Ovary (tissue), 9 donors: ENCODE results near the gene CHGA. TPM values are rescaled to one million over a fixed set of nuclear protein-coding genes. Genes with fewer than 3 reads are reported as not detected.

Experiments used
- DNase-seq, 5 donors: peaks; one replicate each; pipeline ENCODE4 v3.0.0-alpha.2; 2019 to 2020
- H3K27ac ChIP-seq, 2 donors: fragments of 200-600 bp; one replicate each; pipeline versions ENCODE4 v1.5.1 to v1.8.0; 2019 to 2022
- H3K27me3 ChIP-seq: fragments of 200-600 bp; one replicate; pipeline ENCODE4 v1.8.0; 2022
- H3K36me3 ChIP-seq: fragments of 200-600 bp; sonication (generic); one replicate; pipeline ENCODE4 v1.5.1; 2019
- H3K4me1 ChIP-seq: one replicate; pipeline ENCODE4 v1.8.1; 2013; ENCODE audit warnings: mild to moderate bottlenecking, moderate library complexity; ENCODE audit not compliant: insufficient read depth
- H3K4me3 ChIP-seq: fragments of 200-600 bp; sonication (generic); one replicate; pipeline ENCODE4 v1.5.1; 2017
- H3K9me3 ChIP-seq, 2 donors: fragments of 200-600 bp in 1 of 2; sonication (generic) in 1 of 2; one replicate each; pipeline versions ENCODE4 v1.5.1 to v1.8.1; 2013 to 2019; ENCODE audit warnings: mild to moderate bottlenecking in 1 of 2, moderate library complexity in 1 of 2
- CTCF ChIP-seq, 3 donors: fragments of 450-650 bp in 2 of 3; fragments of 200-600 bp in 1 of 3; IDR thresholded peaks; one replicate each; pipeline versions ENCODE4 v1.5.1 to v1.8.0; 2016 to 2022; ENCODE audit warnings: antibody characterized with exemption in 3 of 3, mild to moderate bottlenecking in 1 of 3
- EP300 ChIP-seq: sonication (generic); formaldehyde crosslinking; IDR thresholded peaks from one replicate; pipeline ENCODE4 v1.6.1; 2017; ENCODE audit warnings: antibody characterized with exemption
- POLR2A ChIP-seq: fragments of 450-650 bp; IDR thresholded peaks from one replicate; pipeline ENCODE4 v1.6.1; 2017; ENCODE audit warnings: antibody characterized with exemption, mild to moderate bottlenecking, moderate library complexity
- WGBS, 3 donors: extraction: QIAGEN DNeasy Blood & Tissue Kit in 1 of 3; methylation state at CpG; one replicate each; pipeline versions ENCODE4 v1.1.5 to v1.1.7; 2013 to 2017; 5-methylcytosine and 5-hydroxymethylcytosine counted together
- intact Hi-C, 4 donors: fragments of 100-400 bp; cut with DNase I; formaldehyde crosslinking; loops; one replicate each; pipeline versions ENCODE4 v1.11.0 to v1.15.1; 2022 to 2023
- polyA plus RNA-seq, 2 donors: library from polyadenylated mRNA; stranded (reverse); fragments of 200-250 nt in 1 of 2; fragments of 350-450 nt in 1 of 2; fragmentation: Illumina TruSeq in 1 of 2; extraction: RNeasy Lipid Tissue Mini Kit (QIAGEN cat#74804) in 1 of 2; gene quantifications; one replicate each; pipeline ENCODE4 v1.2.3, GENCODE V29; 2013 to 2014
- total RNA-seq, 7 donors: library from RNA; depleted of rRNA in 2 of 7; stranded (reverse); fragments of >200 nt in 2 of 7; fragmentation: NEBNext Ultra II Directional in 3 of 7; extraction: Animal tissue kit (Norgen Biotek cat#: 25700) in 3 of 7; gene quantifications; one replicate each; pipeline versions ENCODE4 v1.1.0 to v1.2.4, GENCODE V29; 2016 to 2023
- donor health status: DM: no; HTN: no; CAD: no; lungs with moderate emphysema.
- donor health status: DM: no; HTN: no; CAD: no.
- donor health status: Bipolar disorder and iron deficiency.
- donor health status: DM: yes; HTN: yes; CAD: no.
- donor health status: DM: no; HTN: no; CAD: no.
- donor health status: DM: yes; HTN: yes; CAD: no.

CHGA gene
- total and polyA plus RNA-seq, 9 donors: 0.13 to 1.6 (median 0.60) TPM; not detected in 2

GRCh38 chr14:92958373-92959188 is 35.6 kb downstream of the CHGA start:
- H3K36me3 ChIP-seq: no peaks in the 10 kb centered on the region
- no peak for DNase-seq
- H3K4me3 ChIP-seq: no peak overlapping the region
- TF ChIP-seq POLR2A (no peak), CTCF (IDR thresholded peaks at IDR 0.05) (no peak), EP300 (no peak)
- H3K27ac ChIP-seq: no peak overlapping the region
- intact Hi-C loops: loop anchor here in 1 of 4 donors (10.0 kb wide), 1 partner anchor 156 kb away; the partner anchor contains the start of gene ITPK1
- H3K4me1 ChIP-seq: no peaks in the 10 kb centered on the region
- no peaks in the 10 kb centered on the region for H3K27me3 ChIP-seq
- H3K9me3 ChIP-seq: no peaks in the 10 kb centered on the region
- WGBS, 3 donors: 87 to 94% (median 89%) methylated on average over 22 of the region's 22 CpGs

- Histone ChIP-seq H3K27me3 (no peaks in the 10 kb centered on the region), H3K4me3 (no peak overlapping the region), H3K4me1 (no peaks in the 10 kb centered on the region), H3K36me3 (no peaks in the 10 kb centered on the region), H3K9me3 (no peaks in the 10 kb centered on the region), H3K27ac (no peak overlapping the region)
- no peak for TF ChIP-seq EP300
- TF ChIP-seq POLR2A: no peak
- TF ChIP-seq CTCF (IDR thresholded peaks at IDR 0.05): no peak
- no peak for DNase-seq
- intact Hi-C loops: loop anchor here in 1 of 4 donors (10.0 kb wide), 1 partner anchor 156 kb away; the partner anchor contains the start of gene ITPK1
- 73 to 83% (median 81%) methylated on average over 10 of the region's 10 CpGs for WGBS, 3 donors
Observed at GRCh38 chr14:92959189-92959531, 36.2 kb downstream of the CHGA start.

GRCh38 chr14:92959761-92960680 is 37.1 kb downstream of the CHGA start:
- Histone ChIP-seq H3K36me3 (no peaks in the 10 kb centered on the region), H3K27ac (no peak overlapping the region), H3K27me3 (no peaks in the 10 kb centered on the region), H3K4me3 (no peak overlapping the region), H3K4me1 (no peaks in the 10 kb centered on the region), H3K9me3 (no peaks in the 10 kb centered on the region)
- TF ChIP-seq EP300: no peak
- TF ChIP-seq CTCF (IDR thresholded peaks at IDR 0.05): no peak
- TF ChIP-seq POLR2A: no peak
- WGBS, 3 donors: 84 to 86% (median 84%) methylated on average over 29 to 30 of the region's 30 CpGs
- DNase-seq: no peak
- intact Hi-C loops: loop anchor here in 1 of 4 donors (10.0 kb wide), 1 partner anchor 155 kb away; the partner anchor contains the start of gene ITPK1

- Histone ChIP-seq H3K4me3 (no peak overlapping the region), H3K27me3 (no peaks in the 10 kb centered on the region), H3K27ac (no peak overlapping the region), H3K36me3 (no peaks in the 10 kb centered on the region), H3K9me3 (no peaks in the 10 kb centered on the region), H3K4me1 (no peaks in the 10 kb centered on the region)
- DNase-seq: no peak
- no peak for TF ChIP-seq EP300
- no peak for TF ChIP-seq CTCF (IDR thresholded peaks at IDR 0.05)
- TF ChIP-seq POLR2A: no peak
- intact Hi-C loops: no loop called here
- 85 to 92% (median 90%) methylated on average over 18 of the region's 18 CpGs for WGBS, 3 donors
Observed at GRCh38 chr14:92960706-92961566, 38.0 kb downstream of the CHGA start.
